ENCODE data around the gene SYF2. TPM values are rescaled to one million over a fixed set of nuclear protein-coding genes. Genes with fewer than 3 reads are reported as not detected.
A peak's percentile ranks its signal among the peaks of the same experiment; 100 is the strongest.
"Not testable (repeated sequence)": the region's sequence is repeated elsewhere in the genome, so short reads cannot be mapped to it uniquely, and the experiment has no call there.

Gene SYF2
- 38.8 TPM for total RNA-seq
- long read RNA-seq, transcript SYF2-201 (7 exons, 1,345 nt), result major isoform, 42 of 44 reads
- long read RNA-seq, partial matches to known transcripts, result 1 of 44 reads
- long read RNA-seq, other reads (novel, unspliced or antisense), result 1 of 44 reads

DNA sequence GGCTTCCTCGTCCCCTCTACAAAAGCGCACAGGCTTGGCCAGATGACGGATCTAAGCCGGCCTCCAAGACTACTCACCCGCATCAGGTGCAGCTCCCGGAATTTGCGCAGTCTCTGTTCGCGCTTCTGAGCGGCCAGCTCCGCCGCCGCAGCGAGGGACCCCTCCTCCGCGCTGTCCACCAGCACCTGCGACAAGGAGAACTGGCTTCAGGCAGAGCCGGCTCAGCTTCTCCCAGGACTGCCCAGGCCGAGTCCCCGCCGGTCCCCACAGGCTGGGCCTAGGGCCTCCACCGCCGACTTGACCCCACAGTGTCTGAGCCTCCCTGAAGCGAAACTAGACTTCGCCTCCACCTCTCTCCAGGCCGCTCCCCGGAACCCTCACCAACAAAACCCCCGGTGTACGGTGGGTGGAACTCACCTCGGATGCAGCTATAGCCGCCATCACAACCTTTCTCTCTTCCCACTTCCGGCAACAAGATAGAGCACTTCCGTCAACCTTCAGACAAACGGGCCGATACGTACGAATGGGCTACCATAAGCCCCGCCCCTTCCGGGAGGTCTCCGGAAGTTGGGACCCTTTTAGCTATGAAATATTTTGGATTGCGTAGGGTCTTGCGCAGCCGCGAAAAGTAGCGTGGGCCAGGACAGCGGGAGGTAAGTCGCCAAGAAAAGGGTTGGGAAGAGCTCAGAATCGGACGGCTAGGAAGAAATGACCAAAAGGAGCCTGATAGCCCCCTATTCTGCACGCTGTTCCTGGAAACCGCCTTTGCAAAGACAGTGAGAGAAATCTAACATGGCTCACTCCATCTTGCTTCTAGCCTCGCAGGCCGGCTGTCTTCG, at the start of gene SYF2:
Gene SYF2 (minus strand): TSS at position 476 of the 839 bp plus-strand sequence. CDS start 35 bp downstream, at position 441.
- Histone ChIP-seq H3K36me3 (peaks cover 45% of the 10 kb centered on the region), H3K4me3 (peak within 1 kb of the TSS; percentile 86), H3K27me3 (no peaks in the 10 kb centered on the region), H3K4me1 (peaks cover 50% of the 10 kb centered on the region), H3K27ac (peak within 1 kb of the TSS; percentile 96), H3K9me3 (no peaks in the 10 kb centered on the region)
- TF ChIP-seq, protein P1, sequence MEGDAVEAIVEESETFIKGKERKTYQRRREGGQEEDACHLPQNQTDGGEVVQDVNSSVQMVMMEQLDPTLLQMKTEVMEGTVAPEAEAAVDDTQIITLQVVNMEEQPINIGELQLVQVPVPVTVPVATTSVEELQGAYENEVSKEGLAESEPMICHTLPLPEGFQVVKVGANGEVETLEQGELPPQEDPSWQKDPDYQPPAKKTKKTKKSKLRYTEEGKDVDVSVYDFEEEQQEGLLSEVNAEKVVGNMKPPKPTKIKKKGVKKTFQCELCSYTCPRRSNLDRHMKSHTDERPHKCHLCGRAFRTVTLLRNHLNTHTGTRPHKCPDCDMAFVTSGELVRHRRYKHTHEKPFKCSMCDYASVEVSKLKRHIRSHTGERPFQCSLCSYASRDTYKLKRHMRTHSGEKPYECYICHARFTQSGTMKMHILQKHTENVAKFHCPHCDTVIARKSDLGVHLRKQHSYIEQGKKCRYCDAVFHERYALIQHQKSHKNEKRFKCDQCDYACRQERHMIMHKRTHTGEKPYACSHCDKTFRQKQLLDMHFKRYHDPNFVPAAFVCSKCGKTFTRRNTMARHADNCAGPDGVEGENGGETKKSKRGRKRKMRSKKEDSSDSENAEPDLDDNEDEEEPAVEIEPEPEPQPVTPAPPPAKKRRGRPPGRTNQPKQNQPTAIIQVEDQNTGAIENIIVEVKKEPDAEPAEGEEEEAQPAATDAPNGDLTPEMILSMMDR (IDR thresholded peaks at IDR 0.05), result no peak
- DNase-seq, result peak; percentile 94
- intact Hi-C loops (cut with DNase I), result no loop called here
- ATAC-seq, result peak; percentile 95

DNA sequence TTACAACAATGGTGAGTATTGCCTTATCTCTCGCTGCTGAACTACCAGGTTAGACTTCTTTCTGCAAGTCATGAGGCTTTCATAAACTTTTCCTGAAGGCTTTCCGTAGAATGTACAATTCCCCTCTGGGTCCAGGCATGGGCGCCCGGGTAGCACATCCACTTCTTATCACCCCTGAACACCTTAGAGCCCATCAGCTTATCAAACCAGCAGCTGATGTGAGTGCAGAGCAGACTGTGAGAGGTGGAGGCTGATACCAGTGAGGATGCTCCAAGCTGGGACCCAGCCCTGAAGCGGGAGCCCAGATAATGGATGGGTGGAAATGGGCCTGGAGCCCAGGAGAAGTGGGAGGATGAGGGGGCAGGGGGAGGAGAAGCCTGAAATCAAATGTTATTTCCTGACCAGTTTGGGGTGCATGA, 47.4 kb upstream of the SYF2 start:
- ATAC-seq; H3K36me3 ChIP-seq; H3K4me1 ChIP-seq; H3K9me3 ChIP-seq; intact Hi-C loops (cut with DNase I); DNase-seq; H3K27ac ChIP-seq; H3K27me3 ChIP-seq; H3K4me3 ChIP-seq: not testable (repeated sequence)

DNA sequence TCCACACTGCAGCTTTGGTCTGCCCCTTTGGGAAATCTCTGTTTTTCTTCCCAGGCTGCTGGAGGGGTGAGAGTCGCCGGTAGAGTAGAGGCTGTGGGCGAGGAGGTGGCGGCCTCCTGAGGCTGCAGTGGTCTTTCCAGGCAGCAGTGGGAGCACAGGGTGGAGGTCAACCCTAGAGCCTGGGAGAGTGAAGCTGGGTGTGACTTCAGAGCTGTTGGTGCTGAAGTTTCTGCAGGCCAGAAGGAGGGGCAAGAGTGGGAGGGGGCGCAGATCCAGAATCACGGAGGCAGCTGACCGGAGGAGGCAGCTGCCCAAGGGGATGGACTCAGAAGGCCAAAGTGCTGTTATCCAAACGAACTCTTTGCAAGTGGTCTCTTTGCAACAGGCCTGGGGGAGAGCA, 46.5 kb upstream of the SYF2 start:
- H3K4me1 ChIP-seq; H3K9me3 ChIP-seq; DNase-seq; H3K4me3 ChIP-seq; H3K27me3 ChIP-seq; H3K27ac ChIP-seq; intact Hi-C loops (cut with DNase I); H3K36me3 ChIP-seq; ATAC-seq: not testable (repeated sequence)

DNA sequence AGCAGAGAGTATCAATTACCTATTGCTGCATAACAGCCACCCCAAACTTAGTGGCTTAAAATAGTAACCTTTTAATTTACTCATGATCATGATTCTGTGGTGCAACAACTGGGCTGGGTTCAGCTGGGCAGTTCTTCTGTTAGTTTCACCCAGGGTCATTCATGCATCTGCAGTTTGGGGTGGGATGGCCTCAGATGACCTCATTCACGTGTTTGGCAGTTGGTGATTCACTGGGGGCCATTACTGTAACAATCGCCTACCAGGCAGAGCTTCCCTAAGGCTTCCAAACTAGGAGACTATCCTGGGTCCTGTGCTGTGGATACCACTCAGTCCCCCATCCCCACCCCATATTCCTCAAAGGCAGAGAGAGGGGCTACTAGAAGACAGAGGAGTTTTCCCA, 46.1 kb upstream of the SYF2 start:
- DNase-seq; H3K9me3 ChIP-seq; H3K27ac ChIP-seq; intact Hi-C loops (cut with DNase I); H3K4me1 ChIP-seq; H3K4me3 ChIP-seq; H3K36me3 ChIP-seq; ATAC-seq; H3K27me3 ChIP-seq: not testable (repeated sequence)

DNA sequence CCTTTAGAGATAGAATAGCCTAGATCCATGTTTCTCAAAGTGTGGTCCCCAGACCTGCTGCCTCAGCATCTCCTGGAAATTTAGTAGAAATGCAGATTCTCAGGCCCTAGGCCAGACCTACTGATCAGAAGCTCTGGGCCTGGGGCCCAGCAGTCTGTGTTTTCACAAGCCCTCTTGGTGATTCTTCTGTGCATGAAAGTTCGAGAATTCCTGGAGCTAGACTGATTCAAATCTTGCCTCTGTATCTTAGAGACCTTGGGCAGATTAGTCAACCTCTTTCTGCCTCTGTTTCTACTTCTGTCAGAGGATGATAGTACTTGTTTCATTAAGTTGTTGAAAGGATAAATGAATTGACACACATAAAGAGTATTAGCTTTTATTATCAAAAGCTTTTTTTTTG, 45.0 kb upstream of the SYF2 start:
- H3K4me1 ChIP-seq; H3K9me3 ChIP-seq; ATAC-seq; H3K36me3 ChIP-seq; DNase-seq; intact Hi-C loops (cut with DNase I); H3K27ac ChIP-seq; H3K4me3 ChIP-seq; H3K27me3 ChIP-seq: not testable (repeated sequence)

DNA sequence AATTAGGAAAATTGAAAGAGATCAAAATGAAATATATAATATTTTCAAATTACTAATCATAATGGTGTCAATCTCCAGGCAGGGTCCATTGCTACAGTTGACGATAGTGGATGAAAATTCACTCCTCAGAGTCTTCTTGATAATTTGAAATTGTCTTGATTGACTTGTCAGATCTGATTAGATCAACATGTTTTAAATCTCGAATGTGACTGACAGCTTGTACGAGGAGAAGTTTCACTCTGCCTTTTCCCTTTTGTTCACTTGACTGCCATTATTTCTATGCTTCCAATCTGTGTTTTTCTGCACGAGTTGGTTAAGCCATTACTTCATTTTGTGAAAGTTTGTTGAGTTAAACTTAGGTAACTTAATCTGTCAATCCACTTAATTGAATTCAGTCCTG, 43.3 kb upstream of the SYF2 start:
- H3K4me3 ChIP-seq; H3K4me1 ChIP-seq; ATAC-seq; intact Hi-C loops (cut with DNase I); H3K27me3 ChIP-seq; H3K27ac ChIP-seq; H3K36me3 ChIP-seq; H3K9me3 ChIP-seq; DNase-seq: not testable (repeated sequence)

DNA sequence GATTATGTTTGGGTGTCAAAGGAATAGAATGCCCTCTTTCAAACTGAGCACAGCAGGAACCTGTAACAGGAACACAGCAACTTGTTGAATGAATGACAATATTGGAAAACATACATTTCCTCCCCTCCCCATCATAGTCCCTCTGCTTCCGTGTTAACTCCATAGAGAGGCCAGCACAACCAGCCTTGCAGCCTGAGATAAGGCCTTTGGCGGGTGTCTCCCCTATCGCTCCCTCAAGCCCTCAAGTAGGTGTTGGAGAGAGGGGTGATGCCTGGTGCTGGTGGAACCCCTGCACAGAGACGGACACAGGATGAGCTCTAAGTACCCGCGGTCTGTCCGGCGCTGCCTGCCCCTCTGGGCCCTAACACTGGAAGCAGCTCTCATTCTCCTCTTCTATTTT, 39.9 kb upstream of the SYF2 start, which contains the start of gene RHD:
Gene RHD (plus strand): TSS at position 272 of the 400 bp plus-strand sequence. CDS start 39 bp downstream, at position 311.
- H3K9me3 ChIP-seq; H3K27ac ChIP-seq; H3K4me3 ChIP-seq; H3K36me3 ChIP-seq; DNase-seq; ATAC-seq; H3K4me1 ChIP-seq; H3K27me3 ChIP-seq; intact Hi-C loops (cut with DNase I): not testable (repeated sequence)

DNA sequence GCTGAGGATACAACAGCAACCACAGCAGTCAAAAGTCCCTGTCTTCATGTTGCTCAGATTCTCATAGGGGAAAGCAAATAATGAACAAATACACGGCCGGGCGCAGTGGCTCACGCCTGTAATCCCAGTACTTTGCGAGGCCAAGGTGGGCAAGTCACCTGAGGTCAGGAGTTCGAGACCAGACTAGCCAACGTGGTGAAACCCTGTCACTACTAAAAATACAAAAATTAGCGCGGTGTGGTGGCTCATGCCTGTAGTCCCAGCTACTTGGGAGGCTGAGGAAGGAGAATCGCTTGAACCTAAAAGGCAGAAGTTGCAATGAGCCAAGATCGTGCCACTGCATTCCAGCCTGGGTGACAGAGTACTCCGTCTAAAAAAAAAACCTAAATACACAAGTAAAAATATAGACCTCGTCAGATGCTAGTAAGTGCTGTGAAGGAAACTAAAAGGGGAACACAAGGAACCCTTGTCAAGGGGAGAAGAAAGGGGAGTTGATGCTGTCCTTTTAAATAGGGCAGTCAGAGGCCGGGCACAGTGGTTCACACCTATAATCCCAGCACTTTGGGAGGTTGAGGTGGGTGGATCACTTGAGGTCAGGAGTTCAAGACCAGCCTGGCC, 36.0 kb upstream of the SYF2 start:
- H3K36me3 ChIP-seq; H3K4me1 ChIP-seq; DNase-seq; ATAC-seq; H3K27ac ChIP-seq; H3K27me3 ChIP-seq; H3K9me3 ChIP-seq; intact Hi-C loops (cut with DNase I): not testable (repeated sequence)
- peak overlapping the region; percentile 55 for H3K4me3 ChIP-seq

DNA sequence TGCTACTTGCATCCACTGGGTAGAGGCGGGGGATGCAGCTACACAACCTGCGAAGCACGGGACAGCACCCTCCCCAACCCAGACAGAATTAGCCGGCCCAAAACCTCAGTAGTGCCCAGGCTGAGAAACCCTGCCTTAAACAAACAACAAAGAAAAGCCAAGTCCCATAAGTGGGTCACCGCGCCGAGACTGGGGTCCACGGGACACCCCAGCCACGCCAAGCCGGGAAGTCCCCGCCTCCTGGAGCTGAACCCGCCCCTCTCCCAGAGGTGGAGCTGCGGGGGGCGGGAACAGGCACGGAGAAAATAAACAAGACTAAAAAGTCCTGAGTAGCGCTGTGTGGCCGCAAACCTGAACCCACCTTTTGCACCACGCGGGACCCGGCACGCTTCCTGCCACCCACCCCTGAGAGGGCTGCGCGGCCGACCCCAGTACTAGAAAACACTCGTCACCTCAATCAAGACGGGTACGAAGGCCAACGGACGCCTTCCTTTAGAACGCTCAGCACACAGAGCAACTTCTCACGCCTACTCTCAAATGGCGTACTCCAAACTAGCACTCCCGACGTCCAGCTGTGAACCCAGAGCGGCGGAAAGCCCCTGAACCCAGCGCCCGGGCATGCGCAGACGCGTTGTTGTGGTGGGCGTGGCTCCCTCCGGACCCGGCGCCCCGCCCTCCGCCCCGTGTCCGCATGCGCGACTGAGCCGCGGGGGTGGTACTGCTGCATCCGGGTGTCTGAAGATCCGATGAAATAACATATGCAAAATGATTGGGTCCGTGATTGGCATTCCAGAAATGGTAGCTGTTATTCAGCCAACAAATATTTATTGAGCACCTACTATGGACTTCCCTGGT, 35.2 kb upstream of the SYF2 start:
- H3K9me3 ChIP-seq; H3K27me3 ChIP-seq; H3K36me3 ChIP-seq; H3K4me1 ChIP-seq; intact Hi-C loops (cut with DNase I): not testable (repeated sequence)
- DNase-seq (peak; percentile 86), ATAC-seq (peak; percentile 98)
- H3K27ac ChIP-seq, result peak overlapping the region; percentile 63
- peak overlapping the region; percentile 55 for H3K4me3 ChIP-seq

DNA sequence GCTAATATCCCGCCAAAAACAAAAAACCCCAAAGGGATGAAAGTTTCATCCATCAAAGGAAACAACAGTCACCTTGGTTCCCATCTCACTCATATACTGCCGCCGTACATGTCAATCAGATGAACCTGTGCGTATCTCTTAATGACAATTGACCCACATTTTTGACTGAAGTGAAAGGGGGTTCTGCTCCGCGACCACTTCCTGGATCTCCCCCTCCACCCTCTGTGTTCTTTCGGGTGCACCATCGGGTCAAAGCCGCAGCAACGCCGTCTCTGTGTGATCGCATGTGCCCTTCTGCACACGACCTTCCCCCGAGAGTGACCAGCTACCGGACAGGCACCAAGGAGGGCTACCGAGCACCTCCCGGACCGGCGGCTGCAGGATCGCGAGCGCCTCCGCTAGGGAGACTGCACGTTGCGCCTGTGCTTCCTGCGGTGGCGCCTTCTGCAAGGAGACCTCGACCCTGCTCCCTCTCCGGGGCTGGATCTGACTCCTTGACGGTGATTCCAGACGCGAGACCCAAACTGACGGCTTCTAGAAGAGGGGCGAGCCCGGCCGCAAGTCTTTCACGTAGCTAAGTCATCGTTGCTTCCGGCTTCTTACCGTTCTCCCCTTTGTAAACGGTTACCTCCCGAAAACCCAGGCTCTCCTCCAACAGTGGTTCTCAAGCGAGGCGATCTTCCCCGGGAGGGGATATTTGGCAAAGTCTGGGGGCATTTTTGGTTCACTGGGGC, 34.4 kb upstream of the SYF2 start:
- H3K9me3 ChIP-seq; intact Hi-C loops (cut with DNase I); DNase-seq; H3K4me1 ChIP-seq; H3K27me3 ChIP-seq; H3K27ac ChIP-seq; H3K36me3 ChIP-seq: not testable (repeated sequence)
- ATAC-seq, result peak; percentile 78
- peak overlapping the region; percentile 55 for H3K4me3 ChIP-seq

DNA sequence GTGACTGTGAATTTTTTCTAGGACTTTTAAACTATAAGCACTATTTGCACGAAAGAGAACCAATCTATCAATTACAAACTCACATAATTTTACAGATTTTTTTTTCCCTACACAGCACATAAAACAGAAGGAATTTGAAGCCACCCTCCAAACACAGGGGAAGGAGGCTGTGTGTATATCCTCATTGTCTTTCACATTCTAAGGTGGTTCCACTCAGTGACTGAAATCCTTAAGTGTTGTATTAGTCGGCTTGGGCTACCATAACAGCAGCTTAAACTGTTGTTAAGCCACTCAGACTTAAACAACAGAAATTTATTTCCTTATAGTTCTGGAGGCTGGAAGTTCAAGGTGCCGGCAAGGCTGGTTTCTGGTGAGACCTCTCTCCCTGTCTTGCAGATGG, 28.0 kb upstream of the SYF2 start:
- H3K36me3 ChIP-seq; intact Hi-C loops (cut with DNase I); H3K9me3 ChIP-seq; H3K4me1 ChIP-seq; DNase-seq; H3K27me3 ChIP-seq; H3K4me3 ChIP-seq; ATAC-seq; H3K27ac ChIP-seq: not testable (repeated sequence)

DNA sequence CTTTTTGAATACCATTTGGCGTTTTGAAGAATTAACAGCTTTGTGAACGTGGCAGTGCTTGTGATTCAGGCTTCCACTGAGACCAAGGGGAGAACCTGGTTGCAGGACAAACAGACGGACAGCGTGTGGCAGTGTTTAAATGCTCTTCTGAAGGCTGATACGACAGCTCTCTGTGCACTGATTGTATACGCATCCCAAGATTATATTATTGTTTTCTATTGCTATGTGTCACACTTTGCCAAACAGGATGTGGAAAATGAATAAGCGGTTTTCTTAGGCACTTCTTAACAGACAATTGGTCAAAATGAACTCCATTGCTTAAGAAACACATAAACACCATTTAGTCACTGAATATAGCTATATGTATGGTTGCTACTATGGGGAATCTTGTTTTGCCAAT, 27.5 kb upstream of the SYF2 start:
- H3K36me3 ChIP-seq; H3K9me3 ChIP-seq; H3K4me1 ChIP-seq; H3K27ac ChIP-seq; intact Hi-C loops (cut with DNase I); H3K27me3 ChIP-seq; DNase-seq; H3K4me3 ChIP-seq: not testable (repeated sequence)
- peak; percentile 19 for ATAC-seq
